ENCODE measurements around the gene TRANK1. TPM values are rescaled to one million over a fixed set of nuclear protein-coding genes. Genes with fewer than 3 reads are reported as not detected.

TRANK1 gene
- 10 to 100 TPM in 2 of 4 donors, 1 to 10 TPM in 2; 8.7 to 12.6 (median 10.5) TPM for total RNA-seq

- 2% methylated on average over 17 to 40 of the region's 68 CpGs for WGBS, 2 donors
- Histone ChIP-seq H3K4me3 (peak within 1 kb of the TSS; percentile 44 to 90 (median 73)), H3K4me1 (peaks cover 0 to 33% (median 8%) of the 10 kb centered on the region in 4 donors), H3K27ac (peak within 1 kb of the TSS; percentile 4 to 85 (median 81)), H3K9me3 (peaks cover 0 to 22% (median 6%) of the 10 kb centered on the region in 4 donors), H3K27me3 (peaks cover 0 to 5% of the 10 kb centered on the region in 2 donors), H3K36me3 (no peaks in the 10 kb centered on the region)
- peak; percentile 35 to 74 for DNase-seq (ENCODE audit: low spot score in 2 of 2)
- TF ChIP-seq CTCF (IDR thresholded peaks at IDR 0.05) (peak in 1 of 5 experiments; percentile 2), POLR2A (IDR thresholded peaks at IDR 0.05) (peak; percentile 14 to 42), EP300 (IDR thresholded peaks at IDR 0.05) (peak in 1 of 2 donors; percentile 49)
Observed at GRCh38 chr3:36944641-36945270, at the start of gene TRANK1. TRANK1 (minus strand) TSS chr3:36945054; CDS start chr3:36944809, 245 bp downstream.

- peaks cover 0 to 37% (median 2%) of the 10 kb centered on the region in 3 donors for H3K36me3 ChIP-seq
- WGBS, 2 donors, result 1% methylated on average over 40 to 47 of the region's 47 CpGs
- H3K9me3 ChIP-seq, result no peaks in the 10 kb centered on the region
- H3K4me3 ChIP-seq, result peak within 1 kb of the TSS; percentile 76 to 99 (median 83)
- no peaks in the 10 kb centered on the region for H3K27me3 ChIP-seq
- DNase-seq (ENCODE audit: low spot score in 2 of 2), result peak; percentile 99 to 100
- peaks cover 0 to 47% (median 37%) of the 10 kb centered on the region in 4 donors for H3K4me1 ChIP-seq
- H3K27ac ChIP-seq, result peak within 1 kb of the TSS; percentile 96 to 99 (median 99)
- peak in 1 of 5 experiments; percentile 22 for TF ChIP-seq CTCF (IDR thresholded peaks at IDR 0.05)
- peak; percentile 87 to 89 for TF ChIP-seq EP300 (IDR thresholded peaks at IDR 0.05)
- TF ChIP-seq POLR2A (IDR thresholded peaks at IDR 0.05), result peak; percentile 75 to 82
Observed at GRCh38 chr3:36993326-36994283, 48.8 kb upstream of the TRANK1 start, which contains the start of gene MLH1. MLH1 (plus strand) TSS chr3:36993518; CDS start chr3:36993548, 30 bp downstream.

- Histone ChIP-seq H3K27me3 (no peaks in the 10 kb centered on the region), H3K27ac (peak within 1 kb of the TSS; percentile 96 to 99 (median 99)), H3K4me3 (peak within 1 kb of the TSS; percentile 76 to 99 (median 83)), H3K36me3 (peaks cover 0 to 37% (median 2%) of the 10 kb centered on the region in 3 donors), H3K9me3 (no peaks in the 10 kb centered on the region), H3K4me1 (peaks cover 0 to 54% (median 40%) of the 10 kb centered on the region in 4 donors)
- TF ChIP-seq CTCF (IDR thresholded peaks at IDR 0.05) (peak in 3 of 5 experiments; percentile 17 to 54 (median 48)), EP300 (IDR thresholded peaks at IDR 0.05) (peak in 1 of 2 donors; percentile 98), POLR2A (IDR thresholded peaks at IDR 0.05) (peak; percentile 87 to 97)
- no peak for DNase-seq (ENCODE audit: low spot score in 2 of 2)
- WGBS, 2 donors, result 0 to 1% methylated on average over 24 to 36 of the region's 48 CpGs
Observed at GRCh38 chr3:36992806-36993325, 48.0 kb upstream of the TRANK1 start, which contains the start of gene EPM2AIP1. EPM2AIP1 (minus strand) TSS chr3:36993131; CDS start chr3:36993077, 54 bp downstream.

- H3K4me3 ChIP-seq, result peak overlapping the region; percentile 76 to 99 (median 83)
- H3K4me1 ChIP-seq, result peaks cover 0 to 57% (median 41%) of the 10 kb centered on the region in 4 donors
- peak in 1 of 2 donors; percentile 31 for DNase-seq (ENCODE audit: low spot score in 2 of 2)
- no peaks in the 10 kb centered on the region for H3K9me3 ChIP-seq
- 8 to 9% methylated on average over 23 to 24 of the region's 24 CpGs for WGBS, 2 donors
- peaks cover 0 to 37% (median 2%) of the 10 kb centered on the region in 3 donors for H3K36me3 ChIP-seq
- peak overlapping the region; percentile 96 to 99 (median 99) for H3K27ac ChIP-seq
- H3K27me3 ChIP-seq, result no peaks in the 10 kb centered on the region
- no peak for TF ChIP-seq EP300 (IDR thresholded peaks at IDR 0.05)
- no peak for TF ChIP-seq CTCF (IDR thresholded peaks at IDR 0.05)
- TF ChIP-seq POLR2A (IDR thresholded peaks at IDR 0.05), result no peak
Observed at GRCh38 chr3:36991923-36992805, 47.3 kb upstream of the TRANK1 start.
